ENCODE measurements around the gene KLF12.

Gene KLF12

DNA sequence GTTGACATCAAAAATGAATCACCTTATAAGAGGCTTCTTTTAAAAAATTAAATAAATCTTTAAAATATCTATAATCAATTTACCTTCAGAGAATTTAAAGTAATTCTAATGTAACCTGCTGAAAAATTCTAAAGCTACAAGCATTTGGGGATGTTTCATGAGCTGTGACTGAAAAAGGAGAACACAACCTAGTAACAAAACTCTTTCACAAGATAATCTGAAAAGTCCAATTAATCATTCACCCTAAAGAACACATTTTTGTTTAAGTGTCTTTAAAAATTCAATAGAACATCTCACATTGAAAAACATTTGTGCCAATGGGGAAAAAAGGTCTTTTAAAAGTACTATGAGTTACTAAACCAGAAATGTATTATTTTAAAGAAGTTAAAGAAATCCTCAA is 22.8 kb downstream of the KLF12 start:
- Histone ChIP-seq H3K36me3 (ENCODE audit: control insufficient read depth, insufficient read depth, low read length) (no peaks in the 10 kb centered on the region), H3K9me3 (ENCODE audit: control insufficient read depth, low read length) (no peaks in the 10 kb centered on the region), H3K4me3 (ENCODE audit: low read length) (no peak overlapping the region), H3K9ac (ENCODE audit: low read length) (no peak overlapping the region), H3K27me3 (ENCODE audit: control insufficient read depth, insufficient read depth, low read length) (no peaks in the 10 kb centered on the region), H3K4me1 (ENCODE audit: control insufficient read depth, insufficient read depth, low read length) (no peaks in the 10 kb centered on the region)

DNA sequence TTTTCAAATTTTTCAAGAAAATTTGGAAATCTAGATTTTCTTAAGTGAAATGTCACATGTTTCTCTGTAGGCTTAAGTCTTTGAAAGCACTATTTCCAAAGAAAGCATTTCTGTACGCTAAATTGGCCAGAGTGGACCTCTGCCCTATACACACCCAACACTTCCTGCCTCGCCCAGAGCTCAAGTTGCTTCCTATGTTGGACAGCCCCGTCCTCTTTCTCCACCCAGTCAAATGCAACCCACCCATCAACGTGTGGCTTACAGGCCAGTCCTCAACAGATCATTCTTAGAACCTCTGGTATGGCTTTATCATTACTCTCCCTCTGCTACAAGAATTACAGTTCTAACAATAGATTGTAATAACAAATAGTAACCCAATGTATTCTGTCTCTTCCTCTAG is 24.2 kb downstream of the KLF12 start:
- H3K36me3 ChIP-seq (ENCODE audit: control insufficient read depth, insufficient read depth, low read length) = no peaks in the 10 kb centered on the region
- H3K9me3 ChIP-seq (ENCODE audit: control insufficient read depth, low read length) = no peaks in the 10 kb centered on the region
- no peak overlapping the region for H3K9ac ChIP-seq (ENCODE audit: low read length)
- H3K27me3 ChIP-seq (ENCODE audit: control insufficient read depth, insufficient read depth, low read length) = no peaks in the 10 kb centered on the region
- no peak overlapping the region for H3K4me3 ChIP-seq (ENCODE audit: low read length)
- H3K4me1 ChIP-seq (ENCODE audit: control insufficient read depth, insufficient read depth, low read length) = no peaks in the 10 kb centered on the region

GRCh38 chr13:74107598-74107997 is 26.6 kb downstream of the KLF12 start:
- no peaks in the 10 kb centered on the region for H3K36me3 ChIP-seq (ENCODE audit: control insufficient read depth, insufficient read depth, low read length)
- no peak overlapping the region for H3K4me3 ChIP-seq (ENCODE audit: low read length)
- H3K27me3 ChIP-seq (ENCODE audit: control insufficient read depth, insufficient read depth, low read length) = no peaks in the 10 kb centered on the region
- no peaks in the 10 kb centered on the region for H3K9me3 ChIP-seq (ENCODE audit: control insufficient read depth, low read length)
- H3K4me1 ChIP-seq (ENCODE audit: control insufficient read depth, insufficient read depth, low read length) = no peaks in the 10 kb centered on the region
- no peak overlapping the region for H3K9ac ChIP-seq (ENCODE audit: low read length)

DNA sequence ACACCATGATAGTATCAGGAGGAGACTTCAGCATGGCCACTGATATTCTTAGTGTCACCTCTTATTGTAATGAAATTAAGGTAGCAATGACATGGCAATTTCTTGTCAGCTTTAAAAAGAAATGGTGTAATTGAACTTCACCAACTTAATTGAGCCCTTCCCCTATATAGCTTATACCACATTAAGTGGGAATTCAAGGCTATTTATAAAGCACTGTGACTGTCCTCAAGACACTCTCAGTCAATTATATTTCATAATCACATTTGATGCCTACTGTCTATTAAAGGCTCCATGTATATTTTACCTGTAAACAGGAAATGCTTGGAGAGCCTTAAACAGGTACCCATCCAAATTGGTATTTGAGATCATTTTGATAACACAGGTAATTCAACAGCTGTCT is 28.3 kb downstream of the KLF12 start:
- Histone ChIP-seq H3K4me1 (ENCODE audit: control insufficient read depth, insufficient read depth, low read length) (no peaks in the 10 kb centered on the region), H3K27me3 (ENCODE audit: control insufficient read depth, insufficient read depth, low read length) (no peaks in the 10 kb centered on the region), H3K4me3 (ENCODE audit: low read length) (no peak overlapping the region), H3K36me3 (ENCODE audit: control insufficient read depth, insufficient read depth, low read length) (no peaks in the 10 kb centered on the region), H3K9me3 (ENCODE audit: control insufficient read depth, low read length) (no peaks in the 10 kb centered on the region), H3K9ac (ENCODE audit: low read length) (no peak overlapping the region)

GRCh38 chr13:74104661-74105275 is 29.4 kb downstream of the KLF12 start:
- H3K27me3 ChIP-seq (ENCODE audit: control insufficient read depth, insufficient read depth, low read length) = no peaks in the 10 kb centered on the region
- H3K4me3 ChIP-seq (ENCODE audit: low read length) = no peak overlapping the region
- H3K4me1 ChIP-seq (ENCODE audit: control insufficient read depth, insufficient read depth, low read length) = no peaks in the 10 kb centered on the region

DNA sequence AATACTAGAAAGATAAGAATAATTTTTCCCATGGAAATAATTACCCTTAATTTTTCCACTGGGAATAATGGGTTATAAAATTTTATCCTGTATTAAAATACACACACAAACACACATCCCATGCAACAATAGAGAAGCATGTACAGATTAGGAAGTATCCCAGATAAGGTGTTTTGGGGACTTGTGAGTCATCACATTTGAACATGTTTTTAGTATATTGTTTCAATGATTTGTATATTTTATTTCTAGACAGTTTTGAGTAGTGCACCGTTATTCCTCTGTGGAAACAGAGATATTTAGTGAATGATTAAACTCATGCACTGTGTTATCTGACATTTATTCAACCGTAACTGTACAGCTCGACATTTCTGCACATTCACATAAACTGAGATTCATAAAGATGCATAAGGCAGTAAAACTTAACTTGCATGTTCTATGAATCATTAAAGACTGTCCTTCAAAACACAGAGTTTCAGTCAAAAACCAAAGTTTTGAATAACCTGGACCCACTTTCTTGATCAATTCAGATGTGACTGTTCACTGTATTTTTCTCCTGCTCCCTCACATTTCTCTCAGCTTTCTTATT is 30.1 kb downstream of the KLF12 start:
- no peaks in the 10 kb centered on the region for H3K27me3 ChIP-seq (ENCODE audit: control insufficient read depth, insufficient read depth, low read length)
- no peaks in the 10 kb centered on the region for H3K4me1 ChIP-seq (ENCODE audit: control insufficient read depth, insufficient read depth, low read length)
- H3K9ac ChIP-seq (ENCODE audit: low read length) = no peak overlapping the region

More at GRCh38 chr13:74104661-74105275, 29.4 kb downstream of the KLF12 start:
- no peak overlapping the region for H3K9ac ChIP-seq (ENCODE audit: low read length)
- no peaks in the 10 kb centered on the region for H3K9me3 ChIP-seq (ENCODE audit: control insufficient read depth, low read length)
- H3K36me3 ChIP-seq (ENCODE audit: control insufficient read depth, insufficient read depth, low read length) = no peaks in the 10 kb centered on the region

GRCh38 chr13:74103196-74103595 is 31.0 kb downstream of the KLF12 start:
- Histone ChIP-seq H3K27me3 (ENCODE audit: control insufficient read depth, insufficient read depth, low read length) (no peaks in the 10 kb centered on the region), H3K36me3 (ENCODE audit: control insufficient read depth, insufficient read depth, low read length) (no peaks in the 10 kb centered on the region), H3K9me3 (ENCODE audit: control insufficient read depth, low read length) (no peaks in the 10 kb centered on the region), H3K4me1 (ENCODE audit: control insufficient read depth, insufficient read depth, low read length) (no peaks in the 10 kb centered on the region), H3K9ac (ENCODE audit: low read length) (no peak overlapping the region), H3K4me3 (ENCODE audit: low read length) (no peak overlapping the region)

More for the DNA sequence above, 30.1 kb downstream of the KLF12 start:
- no peak overlapping the region for H3K4me3 ChIP-seq (ENCODE audit: low read length)
- no peaks in the 10 kb centered on the region for H3K36me3 ChIP-seq (ENCODE audit: control insufficient read depth, insufficient read depth, low read length)
- no peaks in the 10 kb centered on the region for H3K9me3 ChIP-seq (ENCODE audit: control insufficient read depth, low read length)

GRCh38 chr13:74102691-74103090 is 31.5 kb downstream of the KLF12 start:
- no peaks in the 10 kb centered on the region for H3K9me3 ChIP-seq (ENCODE audit: control insufficient read depth, low read length)
- no peak overlapping the region for H3K4me3 ChIP-seq (ENCODE audit: low read length)
- no peaks in the 10 kb centered on the region for H3K27me3 ChIP-seq (ENCODE audit: control insufficient read depth, insufficient read depth, low read length)
- H3K4me1 ChIP-seq (ENCODE audit: control insufficient read depth, insufficient read depth, low read length) = no peaks in the 10 kb centered on the region
- H3K9ac ChIP-seq (ENCODE audit: low read length) = no peak overlapping the region
- no peaks in the 10 kb centered on the region for H3K36me3 ChIP-seq (ENCODE audit: control insufficient read depth, insufficient read depth, low read length)

GRCh38 chr13:74101436-74101835 is 32.8 kb downstream of the KLF12 start:
- no peaks in the 10 kb centered on the region for H3K4me1 ChIP-seq (ENCODE audit: control insufficient read depth, insufficient read depth, low read length)

DNA sequence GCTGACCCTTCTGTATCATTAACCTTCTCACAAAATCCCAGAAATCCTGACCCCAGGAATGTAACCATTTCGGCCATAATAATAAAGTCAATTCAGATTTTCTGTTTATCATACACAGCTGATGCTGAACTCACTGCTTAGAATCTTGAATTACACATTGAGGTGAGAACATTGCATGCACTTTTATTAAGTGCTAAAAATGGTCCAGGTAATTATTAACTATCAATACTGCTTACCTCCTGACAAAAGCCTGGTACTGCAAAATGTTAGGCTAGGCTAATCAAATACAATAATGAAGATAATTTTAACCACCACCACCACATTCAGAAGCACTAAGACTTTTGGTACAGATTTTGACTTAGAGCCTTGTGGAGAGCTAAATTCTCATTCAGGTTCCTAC is 36.1 kb downstream of the KLF12 start:
- Histone ChIP-seq H3K27me3 (ENCODE audit: control insufficient read depth, insufficient read depth, low read length) (no peaks in the 10 kb centered on the region), H3K4me3 (ENCODE audit: low read length) (no peak overlapping the region), H3K9me3 (ENCODE audit: control insufficient read depth, low read length) (no peaks in the 10 kb centered on the region), H3K4me1 (ENCODE audit: control insufficient read depth, insufficient read depth, low read length) (no peaks in the 10 kb centered on the region), H3K36me3 (ENCODE audit: control insufficient read depth, insufficient read depth, low read length) (no peaks in the 10 kb centered on the region), H3K9ac (ENCODE audit: low read length) (no peak overlapping the region)

More at GRCh38 chr13:74101436-74101835, 32.8 kb downstream of the KLF12 start:
- Histone ChIP-seq H3K9ac (ENCODE audit: low read length) (no peak overlapping the region), H3K4me3 (ENCODE audit: low read length) (no peak overlapping the region), H3K36me3 (ENCODE audit: control insufficient read depth, insufficient read depth, low read length) (no peaks in the 10 kb centered on the region), H3K27me3 (ENCODE audit: control insufficient read depth, insufficient read depth, low read length) (no peaks in the 10 kb centered on the region), H3K9me3 (ENCODE audit: control insufficient read depth, low read length) (no peaks in the 10 kb centered on the region)

DNA sequence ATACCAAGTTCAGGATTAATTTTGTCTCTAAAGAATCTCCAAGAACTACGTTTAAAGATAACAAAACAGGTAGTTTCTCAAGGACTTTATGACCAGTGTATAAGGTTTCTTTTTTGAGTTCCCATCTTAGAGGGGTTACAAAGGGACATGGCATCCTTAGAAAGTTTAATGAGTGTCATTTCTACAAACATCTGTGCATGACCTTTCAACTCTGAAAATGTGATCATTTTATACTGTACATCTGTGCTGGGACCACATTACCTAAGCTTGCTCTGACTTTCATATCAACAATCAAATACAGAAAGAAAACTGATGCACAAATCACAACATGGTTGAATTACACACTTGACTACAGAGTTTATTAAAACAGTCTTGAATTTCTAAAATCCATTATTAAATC is 37.1 kb downstream of the KLF12 start:
- Histone ChIP-seq H3K4me1 (ENCODE audit: control insufficient read depth, insufficient read depth, low read length) (no peaks in the 10 kb centered on the region), H3K4me3 (ENCODE audit: low read length) (no peak overlapping the region), H3K9me3 (ENCODE audit: control insufficient read depth, low read length) (no peaks in the 10 kb centered on the region)

GRCh38 chr13:74093691-74094090 is 40.5 kb downstream of the KLF12 start:
- Histone ChIP-seq H3K36me3 (ENCODE audit: control insufficient read depth, insufficient read depth, low read length) (no peaks in the 10 kb centered on the region), H3K4me3 (ENCODE audit: low read length) (no peak overlapping the region), H3K9me3 (ENCODE audit: control insufficient read depth, low read length) (no peaks in the 10 kb centered on the region), H3K27me3 (ENCODE audit: control insufficient read depth, insufficient read depth, low read length) (no peaks in the 10 kb centered on the region), H3K4me1 (ENCODE audit: control insufficient read depth, insufficient read depth, low read length) (no peaks in the 10 kb centered on the region), H3K9ac (ENCODE audit: low read length) (no peak overlapping the region)

More for the DNA sequence above, 37.1 kb downstream of the KLF12 start:
- no peaks in the 10 kb centered on the region for H3K27me3 ChIP-seq (ENCODE audit: control insufficient read depth, insufficient read depth, low read length)
- H3K36me3 ChIP-seq (ENCODE audit: control insufficient read depth, insufficient read depth, low read length) = no peaks in the 10 kb centered on the region
- no peak overlapping the region for H3K9ac ChIP-seq (ENCODE audit: low read length)

Measured in mucosa of stomach (tissue), 1 donor.